K562 (cell line): ENCODE measurements around the gene FRMD4A. TPM values are rescaled to one million over a fixed set of nuclear protein-coding genes. Genes with fewer than 3 reads are reported as not detected.

Source experiments
- ATAC-seq: fragments of 200-7000 bp; cut with Tn5 transposase; 3 replicates; pipeline ENCODE4 v1.9.1; 2020; ENCODE audit warnings: moderate library complexity
- BruUV-seq: library from RNA; stranded (reverse); fragments of 400-500 nt; replicated peaks from 2 replicates; lab custom pipeline; 2021; lab: Mats Ljungman, UMichigan
- CTCF ChIA-PET: fragments of 300-600 bp; formaldehyde crosslinking; extraction: SDS; loops from one replicate; lab custom pipeline; 2021; ENCODE audit warnings: low intra/inter-chr PET ratio; lab: Yijun Ruan, JAX
- POLR2A ChIA-PET: fragments of 300-600, 350-650 bp; sonication (Branson Sonifier 250); formaldehyde crosslinking; extraction: SDS; loops from one replicate; lab custom pipeline; 2021; ENCODE audit warnings: antibody characterized with exemption, inconsistent platforms; lab: Yijun Ruan, JAX
- DNase-seq, 4 experiments: peaks; one replicate each; pipeline versions ENCODE4 v3.0.0 to v3.0.0-alpha.2; 2011 to 2018; ENCODE audit warnings: low spot score in 3 of 4, mixed read lengths in 3 of 4; ENCODE audit errors: extremely low read depth in 1 of 4
- FAIRE-seq: peaks from 2 replicates; lab custom pipeline; 2011; peaks lifted over from hg19 to GRCh38; lab: Jason Lieb, UNC
- H2AFZ ChIP-seq: 2 replicates; pipeline ENCODE4 v1.6.0; 2011; ENCODE audit warnings: low read depth, low read length, control low read depth, inconsistent platforms
- H3K27ac ChIP-seq: fragments of 200-600 bp; 3 replicates; pipeline ENCODE4 v1.8.0; 2011; ENCODE audit warnings: low read depth, mild to moderate bottlenecking, control low read depth, inconsistent platforms, low read length, moderate library complexity, mixed read lengths; ENCODE audit errors: extremely low read depth
- H3K27me3 ChIP-seq, 2 experiments: fragments of 300-600 bp in 1 of 2; 2 replicates in 1 of 2; 3 replicates in 1 of 2; pipeline versions ENCODE4 v1.6.0 to v1.8.0; 2011; ENCODE audit warnings: inconsistent platforms in 2 of 2, low read length in 2 of 2, mild to moderate bottlenecking in 1 of 2, mixed read lengths in 1 of 2, moderate library complexity in 1 of 2; ENCODE audit not compliant: control insufficient read depth in 2 of 2, insufficient read depth in 2 of 2
- H3K36me3 ChIP-seq: fragments of 300-600 bp; 3 replicates; pipeline ENCODE4 v1.8.0; 2011; ENCODE audit warnings: mild to moderate bottlenecking, low read length, inconsistent platforms; ENCODE audit not compliant: control insufficient read depth, insufficient read depth
- H3K4me1 ChIP-seq, 2 experiments: fragments of 200-600 bp in 1 of 2; replicated peaks in 1 of 2; 2 replicates in 1 of 2; 3 replicates in 1 of 2; pipeline versions ENCODE4 v1.5.1 to v1.8.0; 2011; ENCODE audit warnings: inconsistent platforms in 2 of 2, low read length in 2 of 2, mild to moderate bottlenecking in 1 of 2, mixed read lengths in 1 of 2, moderate library complexity in 1 of 2; ENCODE audit not compliant: control insufficient read depth in 2 of 2, insufficient read depth in 2 of 2
- H3K4me2 ChIP-seq: 2 replicates; pipeline ENCODE4 v1.6.1; 2011; ENCODE audit warnings: low read length, control low read depth, inconsistent platforms, mixed read lengths; ENCODE audit not compliant: insufficient read depth
- H3K4me3 ChIP-seq: fragments of 200-600 bp; sonication (generic), shearing (Covaris generic); 2 replicates; pipeline ENCODE4 v1.5.1; 2016; ENCODE audit warnings: control low read depth, inconsistent platforms
- H3K79me2 ChIP-seq: fragments of 200-600 bp; 3 replicates; pipeline ENCODE4 v1.8.0; 2011; ENCODE audit warnings: low read length, inconsistent platforms; ENCODE audit not compliant: control insufficient read depth, insufficient read depth
- H3K9ac ChIP-seq, 2 experiments: 2 replicates each; pipeline versions ENCODE4 v1.6.0 to v1.6.1; 2011; ENCODE audit warnings: low read depth in 2 of 2, low read length in 2 of 2, control low read depth in 1 of 2, inconsistent platforms in 1 of 2, mild to moderate bottlenecking in 1 of 2, mixed read lengths in 1 of 2; ENCODE audit not compliant: insufficient read depth in 1 of 2
- H3K9me1 ChIP-seq: one replicate; pipeline ENCODE4 v1.6.0; 2011; ENCODE audit warnings: inconsistent platforms, mild to moderate bottlenecking, low read length, moderate library complexity; ENCODE audit not compliant: control insufficient read depth, insufficient read depth
- H3K9me3 ChIP-seq: replicated peaks from 2 replicates; pipeline ENCODE4 v1.5.1; 2011; ENCODE audit warnings: low read depth, low read length, inconsistent platforms; ENCODE audit not compliant: control insufficient read depth, insufficient read depth
- H4K20me1 ChIP-seq: replicated peaks from 2 replicates; pipeline ENCODE4 v1.6.1; 2011; ENCODE audit warnings: low read length, inconsistent platforms, mixed read lengths; ENCODE audit not compliant: control insufficient read depth, insufficient read depth
- ARID1B ChIP-seq: fragments of 450-650 bp; IDR thresholded peaks from 2 replicates; pipeline ENCODE4 v1.6.1; 2016; ENCODE audit warnings: antibody characterized with exemption, mild to moderate bottlenecking, inconsistent platforms
- CEBPB ChIP-seq: fragments of 450-650 bp; IDR thresholded peaks from 2 replicates; pipeline ENCODE4 v1.6.1; 2016; ENCODE audit warnings: missing genetic modification characterization, missing compliant biosample characterization
- KLF13 ChIP-seq: fragments of 450-650 bp; IDR thresholded peaks from 2 replicates; pipeline ENCODE4 v1.6.1; 2016; ENCODE audit warnings: missing genetic modification characterization, low read depth, mild to moderate bottlenecking, missing compliant biosample characterization, moderate library complexity, borderline replicate concordance
- RFX1 ChIP-seq: fragments of 450-650 bp; IDR thresholded peaks from 2 replicates; pipeline ENCODE4 v1.6.1; 2016; ENCODE audit warnings: mild to moderate bottlenecking, moderate library complexity
- RNF2 ChIP-seq: sonication (generic); IDR thresholded peaks from 2 replicates; pipeline ENCODE4 v1.6.1; 2016
- ZNF121 ChIP-seq: sonication (generic); formaldehyde crosslinking; conservative IDR thresholded peaks from 2 replicates; pipeline ENCODE4 v1.8.0; 2022; ENCODE audit warnings: missing genetic modification reagents
- ZNF584 ChIP-seq: fragments of 200-800 bp; sonication (Bioruptor generic); IDR thresholded peaks from 2 replicates; pipeline ENCODE4 v1.6.1; 2016; ENCODE audit warnings: low read depth, mild to moderate bottlenecking, missing genetic modification characterization, missing compliant biosample characterization
- ZNF780A ChIP-seq: fragments of 250-450 bp; sonication (Bioruptor Pico); IDR thresholded peaks from 2 replicates; pipeline ENCODE4 v1.5.0; 2021; ENCODE audit warnings: mild to moderate bottlenecking
- WGBS: fragments of 100-300 bp; shearing (Covaris generic); methylation state at CpG from one replicate; pipeline ENCODE4 v1.1.6; 2016; ENCODE audit warnings: low coverage, mixed read lengths; ENCODE audit not compliant: insufficient coverage; ENCODE audit errors: missing lambda C conversion rate; 5-methylcytosine and 5-hydroxymethylcytosine counted together
- in situ Hi-C: fragments of 300-500 bp; cut with MboI; formaldehyde crosslinking; loops from 4 replicates; pipeline ENCODE4 v1.15.0; 2018; ENCODE audit warnings: inconsistent platforms, mixed read lengths
- intact Hi-C: fragments of 100-400 bp; cut with micrococcal nuclease; formaldehyde crosslinking; loops from 2 replicates; pipeline ENCODE4 v1.14.2; 2022
- polyA plus RNA-seq, 8 experiments: library from polyadenylated mRNA; depleted of rRNA in 4 of 8; stranded (reverse) in 5 of 8; unstranded in 3 of 8; fragments of >200 nt; fragmentation: Nextera tagmentation in 2 of 8; fragmentation: Illumina TruSeq in 1 of 8; extraction: Ambion mirVana in 2 of 8; extraction: Trizol in 1 of 8; gene quantifications; 2 replicates each; pipeline versions ENCODE4 v1.2.1 to v1.2.3, GENCODE V29; 2011 to 2014; ENCODE audit warnings: inconsistent platforms in 1 of 8, missing spikeins in 1 of 8
- total RNA-seq, 7 experiments: library from RNA; depleted of rRNA in 6 of 7; stranded (reverse); fragments of >200 nt in 6 of 7; fragmentation: Illumina TruSeq in 2 of 7; extraction: Trizol in 2 of 7; gene quantifications; 2 replicates each; pipeline versions ENCODE4 v1.2.1 to v1.2.3, GENCODE V29; 2011 to 2021; ENCODE audit warnings: low replicate concordance in 1 of 7
- TF ChIP-seq, protein P1 (sequence below): fragments of 450-650 bp; IDR thresholded peaks from 2 replicates; pipeline ENCODE4 v1.6.1; 2017; ENCODE audit warnings: antibody characterized with exemption, mild to moderate bottlenecking
- TF ChIP-seq, protein P2 (sequence below): sonication (generic); formaldehyde crosslinking; IDR thresholded peaks from 2 replicates; pipeline ENCODE4 v1.9.0; 2022; ENCODE audit warnings: mild to moderate bottlenecking, missing genetic modification reagents
- TF ChIP-seq, protein P3 (sequence below): fragments of 250-450 bp; sonication (Bioruptor Pico); IDR thresholded peaks from 2 replicates; pipeline ENCODE4 v1.4.0; 2020; ENCODE audit warnings: mild to moderate bottlenecking, moderate library complexity
- TF ChIP-seq, protein P4 (sequence below): fragments of 450-650 bp; IDR thresholded peaks from 2 replicates; pipeline ENCODE4 v1.6.1; 2016; ENCODE audit warnings: borderline replicate concordance

Gene FRMD4A
- total and polyA plus RNA-seq, 9 of the 15 experiments (the other 6 are each of a cell fraction or from before 2014, with no cell fraction given) = 0.80 to 5.2 (median 3.0) TPM

DNA sequence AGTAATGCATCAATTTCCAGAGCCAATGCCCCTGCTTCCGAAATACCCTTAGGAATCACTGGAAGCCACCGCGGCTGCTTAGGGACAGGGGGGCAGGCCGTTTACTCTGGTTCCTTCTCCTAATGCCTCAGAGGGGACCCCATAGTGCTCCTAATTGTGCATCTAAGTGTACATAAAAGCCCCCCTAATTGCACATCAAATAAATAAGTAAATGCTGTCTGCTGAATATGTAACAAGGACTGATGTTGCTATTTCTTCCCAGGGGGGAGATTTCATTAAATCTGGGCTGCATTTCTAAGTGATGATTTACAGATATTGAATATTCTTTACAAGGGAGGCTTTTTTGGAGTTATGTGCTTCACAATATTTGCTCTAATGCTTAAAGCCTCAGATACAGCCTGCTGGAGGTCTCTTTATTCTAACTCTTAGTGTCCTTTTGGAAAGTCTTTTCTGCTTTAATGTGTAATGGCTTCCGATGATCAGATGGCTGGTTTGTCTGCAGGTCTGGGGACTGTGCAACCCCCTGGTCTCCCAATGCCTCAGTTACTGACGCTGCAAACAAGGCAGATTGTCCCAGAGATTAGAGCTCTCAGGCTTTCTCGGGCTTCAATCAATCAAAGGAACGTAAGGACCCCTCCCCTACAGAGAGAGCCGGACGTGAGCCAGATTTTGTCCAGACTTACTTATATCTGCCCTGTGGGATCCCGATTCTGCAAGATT is 601.0 kb downstream of the FRMD4A start:
- Histone ChIP-seq H3K4me3 (no peak overlapping the region), H3K27me3 (peaks cover 43 to 72% of the 10 kb centered on the region in 2 experiments), H3K79me2 (no peaks in the 10 kb centered on the region), H3K9me3 (no peaks in the 10 kb centered on the region), H4K20me1 (0 out of 2 replicates have a peak, but pooled peaks cover 3% of the 10 kb centered on the region), H3K9me1 (no peaks in the 10 kb centered on the region), H3K9ac (no peak overlapping the region), H3K36me3 (no peaks in the 10 kb centered on the region), H3K27ac (no peak overlapping the region), H3K4me2 (no peak overlapping the region), H3K4me1 (no peaks in the 10 kb centered on the region), H2AFZ (no peak overlapping the region)
- BruUV-seq = no TSS peak
- POLR2A ChIA-PET = interaction anchor here (1.1 kb wide), 1 partner anchor 22 kb away, joined by 4 read pairs; no protein-coding TSS in a partner anchor
- 24% methylated on average over 11 of the region's 11 CpGs for WGBS
- no peak for FAIRE-seq
- intact Hi-C loops (no loop called here), in situ Hi-C loops (no loop called here)
- ATAC-seq = no peak
- no peak for DNase-seq
- CTCF ChIA-PET = no interaction called here
- TF ChIP-seq ARID1B = no peak
- no peak for TF ChIP-seq RNF2
- TF ChIP-seq ZNF121 (CRISPR knock-in tag) = no peak
- TF ChIP-seq, protein P1, sequence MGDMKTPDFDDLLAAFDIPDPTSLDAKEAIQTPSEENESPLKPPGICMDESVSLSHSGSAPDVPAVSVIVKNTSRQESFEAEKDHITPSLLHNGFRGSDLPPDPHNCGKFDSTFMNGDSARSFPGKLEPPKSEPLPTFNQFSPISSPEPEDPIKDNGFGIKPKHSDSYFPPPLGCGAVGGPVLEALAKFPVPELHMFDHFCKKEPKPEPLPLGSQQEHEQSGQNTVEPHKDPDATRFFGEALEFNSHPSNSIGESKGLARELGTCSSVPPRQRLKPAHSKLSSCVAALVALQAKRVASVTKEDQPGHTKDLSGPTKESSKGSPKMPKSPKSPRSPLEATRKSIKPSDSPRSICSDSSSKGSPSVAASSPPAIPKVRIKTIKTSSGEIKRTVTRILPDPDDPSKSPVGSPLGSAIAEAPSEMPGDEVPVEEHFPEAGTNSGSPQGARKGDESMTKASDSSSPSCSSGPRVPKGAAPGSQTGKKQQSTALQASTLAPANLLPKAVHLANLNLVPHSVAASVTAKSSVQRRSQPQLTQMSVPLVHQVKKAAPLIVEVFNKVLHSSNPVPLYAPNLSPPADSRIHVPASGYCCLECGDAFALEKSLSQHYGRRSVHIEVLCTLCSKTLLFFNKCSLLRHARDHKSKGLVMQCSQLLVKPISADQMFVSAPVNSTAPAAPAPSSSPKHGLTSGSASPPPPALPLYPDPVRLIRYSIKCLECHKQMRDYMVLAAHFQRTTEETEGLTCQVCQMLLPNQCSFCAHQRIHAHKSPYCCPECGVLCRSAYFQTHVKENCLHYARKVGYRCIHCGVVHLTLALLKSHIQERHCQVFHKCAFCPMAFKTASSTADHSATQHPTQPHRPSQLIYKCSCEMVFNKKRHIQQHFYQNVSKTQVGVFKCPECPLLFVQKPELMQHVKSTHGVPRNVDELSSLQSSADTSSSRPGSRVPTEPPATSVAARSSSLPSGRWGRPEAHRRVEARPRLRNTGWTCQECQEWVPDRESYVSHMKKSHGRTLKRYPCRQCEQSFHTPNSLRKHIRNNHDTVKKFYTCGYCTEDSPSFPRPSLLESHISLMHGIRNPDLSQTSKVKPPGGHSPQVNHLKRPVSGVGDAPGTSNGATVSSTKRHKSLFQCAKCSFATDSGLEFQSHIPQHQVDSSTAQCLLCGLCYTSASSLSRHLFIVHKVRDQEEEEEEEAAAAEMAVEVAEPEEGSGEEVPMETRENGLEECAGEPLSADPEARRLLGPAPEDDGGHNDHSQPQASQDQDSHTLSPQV = no peak
- no peak for TF ChIP-seq RFX1
- no peak for TF ChIP-seq ZNF584 (CRISPR knock-in tag)
- TF ChIP-seq KLF13 (tag) = no peak
- TF ChIP-seq, protein P2, sequence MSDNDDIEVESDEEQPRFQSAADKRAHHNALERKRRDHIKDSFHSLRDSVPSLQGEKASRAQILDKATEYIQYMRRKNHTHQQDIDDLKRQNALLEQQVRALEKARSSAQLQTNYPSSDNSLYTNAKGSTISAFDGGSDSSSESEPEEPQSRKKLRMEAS (CRISPR knock-in tag) = no peak
- TF ChIP-seq, protein P3, sequence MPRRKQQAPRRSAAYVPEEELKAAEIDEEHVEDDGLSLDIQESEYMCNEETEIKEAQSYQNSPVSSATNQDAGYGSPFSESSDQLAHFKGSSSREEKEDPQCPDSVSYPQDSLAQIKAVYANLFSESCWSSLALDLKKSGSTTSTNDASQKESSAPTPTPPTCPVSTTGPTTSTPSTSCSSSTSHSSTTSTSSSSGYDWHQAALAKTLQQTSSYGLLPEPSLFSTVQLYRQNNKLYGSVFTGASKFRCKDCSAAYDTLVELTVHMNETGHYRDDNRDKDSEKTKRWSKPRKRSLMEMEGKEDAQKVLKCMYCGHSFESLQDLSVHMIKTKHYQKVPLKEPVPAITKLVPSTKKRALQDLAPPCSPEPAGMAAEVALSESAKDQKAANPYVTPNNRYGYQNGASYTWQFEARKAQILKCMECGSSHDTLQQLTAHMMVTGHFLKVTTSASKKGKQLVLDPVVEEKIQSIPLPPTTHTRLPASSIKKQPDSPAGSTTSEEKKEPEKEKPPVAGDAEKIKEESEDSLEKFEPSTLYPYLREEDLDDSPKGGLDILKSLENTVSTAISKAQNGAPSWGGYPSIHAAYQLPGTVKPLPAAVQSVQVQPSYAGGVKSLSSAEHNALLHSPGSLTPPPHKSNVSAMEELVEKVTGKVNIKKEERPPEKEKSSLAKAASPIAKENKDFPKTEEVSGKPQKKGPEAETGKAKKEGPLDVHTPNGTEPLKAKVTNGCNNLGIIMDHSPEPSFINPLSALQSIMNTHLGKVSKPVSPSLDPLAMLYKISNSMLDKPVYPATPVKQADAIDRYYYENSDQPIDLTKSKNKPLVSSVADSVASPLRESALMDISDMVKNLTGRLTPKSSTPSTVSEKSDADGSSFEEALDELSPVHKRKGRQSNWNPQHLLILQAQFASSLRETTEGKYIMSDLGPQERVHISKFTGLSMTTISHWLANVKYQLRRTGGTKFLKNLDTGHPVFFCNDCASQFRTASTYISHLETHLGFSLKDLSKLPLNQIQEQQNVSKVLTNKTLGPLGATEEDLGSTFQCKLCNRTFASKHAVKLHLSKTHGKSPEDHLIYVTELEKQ (CRISPR knock-in tag) = no peak
- TF ChIP-seq, protein P4, sequence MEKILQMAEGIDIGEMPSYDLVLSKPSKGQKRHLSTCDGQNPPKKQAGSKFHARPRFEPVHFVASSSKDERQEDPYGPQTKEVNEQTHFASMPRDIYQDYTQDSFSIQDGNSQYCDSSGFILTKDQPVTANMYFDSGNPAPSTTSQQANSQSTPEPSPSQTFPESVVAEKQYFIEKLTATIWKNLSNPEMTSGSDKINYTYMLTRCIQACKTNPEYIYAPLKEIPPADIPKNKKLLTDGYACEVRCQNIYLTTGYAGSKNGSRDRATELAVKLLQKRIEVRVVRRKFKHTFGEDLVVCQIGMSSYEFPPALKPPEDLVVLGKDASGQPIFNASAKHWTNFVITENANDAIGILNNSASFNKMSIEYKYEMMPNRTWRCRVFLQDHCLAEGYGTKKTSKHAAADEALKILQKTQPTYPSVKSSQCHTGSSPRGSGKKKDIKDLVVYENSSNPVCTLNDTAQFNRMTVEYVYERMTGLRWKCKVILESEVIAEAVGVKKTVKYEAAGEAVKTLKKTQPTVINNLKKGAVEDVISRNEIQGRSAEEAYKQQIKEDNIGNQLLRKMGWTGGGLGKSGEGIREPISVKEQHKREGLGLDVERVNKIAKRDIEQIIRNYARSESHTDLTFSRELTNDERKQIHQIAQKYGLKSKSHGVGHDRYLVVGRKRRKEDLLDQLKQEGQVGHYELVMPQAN = no peak
- no peak for TF ChIP-seq CEBPB (tag)
- TF ChIP-seq ZNF780A (CRISPR knock-in tag) = no peak
